Stomach (tissue), 4 donors: ENCODE data around the gene CDC73.

ENCODE experiments used
- CTCF ChIP-seq, 7 experiments: fragments of 450-650 bp in 4 of 7; fragments of 200-600 bp in 3 of 7; sonication (generic) in 3 of 7; IDR thresholded peaks; one replicate each; pipeline ENCODE4 v1.5.1; 2016 to 2019; ENCODE audit warnings: antibody characterized with exemption in 7 of 7, control low read depth in 2 of 7, mild to moderate bottlenecking in 1 of 7
- POLR2A ChIP-seq, 4 donors: fragments of 450-650 bp; IDR thresholded peaks; one replicate each; pipeline ENCODE4 v1.6.1; 2016; ENCODE audit warnings: antibody characterized with exemption in 4 of 4, control low read depth in 2 of 4, mild to moderate bottlenecking in 1 of 4, moderate library complexity in 1 of 4

GRCh38 chr1:193199940-193200339, 78.1 kb downstream of the CDC73 start:
- TF ChIP-seq CTCF (IDR thresholded peaks at IDR 0.05) (no peak), POLR2A (IDR thresholded peaks at IDR 0.05) (no peak)
